Measurements from ENCODE around the gene FAM177B.

The FAM177B gene
- 0 to 0.15 (median 0) reads per million in 4 donors for total RNA-seq

- no peak for DNase-seq
Measured at GRCh38 chr1:222736972-222737371, at the start of gene FAM177B. FAM177B (plus strand) TSS chr1:222737202; CDS start chr1:222746546, 9,344 bp downstream.

- no peak for DNase-seq
Measured at GRCh38 chr1:222691016-222691415, 46.0 kb upstream of the FAM177B start.

GRCh38 chr1:222694927-222695326 lies 42.1 kb upstream of the FAM177B start:
- DNase-seq = no peak

- DNase-seq = no peak
Measured at GRCh38 chr1:222696741-222697140, 40.3 kb upstream of the FAM177B start.

GRCh38 chr1:222697203-222697602 lies 39.8 kb upstream of the FAM177B start:
- DNase-seq = no peak

GRCh38 chr1:222697826-222698225 lies 39.2 kb upstream of the FAM177B start:
- DNase-seq = no peak

GRCh38 chr1:222702210-222702609 lies 34.8 kb upstream of the FAM177B start:
- no peak for DNase-seq

- no peak for DNase-seq
Measured at GRCh38 chr1:222704260-222704659, 32.7 kb upstream of the FAM177B start.

GRCh38 chr1:222706815-222707214 lies 30.2 kb upstream of the FAM177B start:
- DNase-seq = no peak

GRCh38 chr1:222709700-222710153 lies 27.3 kb upstream of the FAM177B start:
- DNase-seq = no peak

- peak; percentile 24 to 74 (median 48) for DNase-seq
Measured at GRCh38 chr1:222711319-222712252, 25.4 kb upstream of the FAM177B start.

- DNase-seq = peak; percentile 86 to 93 (median 92)
Measured at GRCh38 chr1:222712253-222713090, 24.5 kb upstream of the FAM177B start, which contains the start of the genes AIDA and BROX. AIDA (minus strand) TSS chr1:222712491; CDS start chr1:222712317, 174 bp downstream. BROX (plus strand) TSS chr1:222712564; CDS start chr1:222715700, 3,136 bp downstream.

- DNase-seq = peak; percentile 82 to 93 (median 88)
Measured at GRCh38 chr1:222713091-222713961, 23.7 kb upstream of the FAM177B start.

- no peak for DNase-seq
Measured at GRCh38 chr1:222716393-222716792, 20.6 kb upstream of the FAM177B start.

- no peak for DNase-seq
Measured at GRCh38 chr1:222728746-222729145, 8.3 kb upstream of the FAM177B start.

- DNase-seq = no peak
Measured at GRCh38 chr1:222730866-222731265, 6.1 kb upstream of the FAM177B start.

- DNase-seq = no peak
Measured at GRCh38 chr1:222732216-222733159, 4.5 kb upstream of the FAM177B start.

- no peak for DNase-seq
Measured at GRCh38 chr1:222734740-222735139, 2.3 kb upstream of the FAM177B start.

GRCh38 chr1:222736470-222736869 lies 532 bp upstream of the FAM177B start:
- no peak for DNase-seq

GRCh38 chr1:222739465-222739864 lies 2.5 kb downstream of the FAM177B start:
- no peak for DNase-seq

GRCh38 chr1:222739929-222740328 lies 2.9 kb downstream of the FAM177B start:
- no peak for DNase-seq

Data from T-helper 1 cell (primary cell).